Stimulated activated CD4-positive, alpha-beta T cell treated with anti-CD3 and anti-CD28 coated beads, TNF-alpha, amount 100 ng/mL, for 24 hours (primary cell): ENCODE measurements around the gene WDR46.
A peak's percentile ranks its signal among the peaks of the same experiment; 100 is the strongest.

ENCODE experiments used
- DNase-seq, 3 experiments: peaks; one replicate each; pipeline ENCODE4 v3.0.0-alpha.2; 2020; ENCODE audit warnings: low read depth in 3 of 3

WDR46 gene, protein sequence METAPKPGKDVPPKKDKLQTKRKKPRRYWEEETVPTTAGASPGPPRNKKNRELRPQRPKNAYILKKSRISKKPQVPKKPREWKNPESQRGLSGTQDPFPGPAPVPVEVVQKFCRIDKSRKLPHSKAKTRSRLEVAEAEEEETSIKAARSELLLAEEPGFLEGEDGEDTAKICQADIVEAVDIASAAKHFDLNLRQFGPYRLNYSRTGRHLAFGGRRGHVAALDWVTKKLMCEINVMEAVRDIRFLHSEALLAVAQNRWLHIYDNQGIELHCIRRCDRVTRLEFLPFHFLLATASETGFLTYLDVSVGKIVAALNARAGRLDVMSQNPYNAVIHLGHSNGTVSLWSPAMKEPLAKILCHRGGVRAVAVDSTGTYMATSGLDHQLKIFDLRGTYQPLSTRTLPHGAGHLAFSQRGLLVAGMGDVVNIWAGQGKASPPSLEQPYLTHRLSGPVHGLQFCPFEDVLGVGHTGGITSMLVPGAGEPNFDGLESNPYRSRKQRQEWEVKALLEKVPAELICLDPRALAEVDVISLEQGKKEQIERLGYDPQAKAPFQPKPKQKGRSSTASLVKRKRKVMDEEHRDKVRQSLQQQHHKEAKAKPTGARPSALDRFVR

DNA sequence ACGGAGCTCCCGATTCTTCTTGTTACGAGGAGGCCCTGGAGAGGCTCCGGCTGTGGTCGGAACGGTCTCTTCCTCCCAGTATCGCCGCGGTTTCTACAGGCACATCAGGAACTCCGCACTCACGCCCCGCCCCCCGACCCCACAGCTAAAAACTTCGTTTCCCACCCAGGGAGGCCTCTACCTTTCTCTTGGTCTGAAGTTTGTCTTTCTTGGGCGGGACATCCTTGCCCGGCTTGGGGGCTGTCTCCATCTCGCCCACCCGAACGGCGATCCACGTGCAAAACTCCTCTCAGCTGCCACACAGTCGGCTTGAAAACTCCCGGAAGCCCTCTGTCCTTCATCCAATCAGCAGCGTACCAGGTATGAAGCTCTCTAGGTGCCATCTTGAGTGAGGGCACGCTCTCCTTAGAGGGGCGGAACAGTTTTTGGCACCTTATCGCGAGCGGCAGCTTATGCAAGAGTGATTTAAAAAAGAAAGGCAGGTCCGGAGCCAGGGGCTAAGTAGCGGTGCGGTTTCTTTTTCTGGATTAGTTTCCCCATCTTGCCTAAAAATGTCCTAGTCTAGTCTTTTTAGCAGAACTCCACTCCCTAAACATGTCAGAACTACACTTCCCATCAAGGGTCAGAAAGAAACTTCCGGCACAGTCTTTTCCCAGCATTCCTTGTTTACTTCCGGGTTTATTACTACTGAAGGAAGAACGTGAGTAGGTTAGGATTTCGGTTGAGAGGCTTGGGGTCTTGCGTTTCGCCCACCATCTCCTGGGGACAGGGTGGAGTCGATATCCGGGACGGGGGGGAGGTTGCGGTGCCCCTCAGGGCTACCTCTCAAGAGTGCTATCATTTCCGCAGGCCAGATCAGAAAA lies at the start of gene WDR46, which contains the start of gene PFDN6:
Gene WDR46, minus strand, starts transcription at position 319 of the 863 bp plus-strand sequence. Its CDS starts 69 bp downstream, at position 250.
Gene PFDN6, plus strand, starts transcription at position 681 of the 863 bp plus-strand sequence. CDS start 256 bp downstream, outside the sequence.
- peak; percentile 58 to 75 (median 69) for DNase-seq

DNA sequence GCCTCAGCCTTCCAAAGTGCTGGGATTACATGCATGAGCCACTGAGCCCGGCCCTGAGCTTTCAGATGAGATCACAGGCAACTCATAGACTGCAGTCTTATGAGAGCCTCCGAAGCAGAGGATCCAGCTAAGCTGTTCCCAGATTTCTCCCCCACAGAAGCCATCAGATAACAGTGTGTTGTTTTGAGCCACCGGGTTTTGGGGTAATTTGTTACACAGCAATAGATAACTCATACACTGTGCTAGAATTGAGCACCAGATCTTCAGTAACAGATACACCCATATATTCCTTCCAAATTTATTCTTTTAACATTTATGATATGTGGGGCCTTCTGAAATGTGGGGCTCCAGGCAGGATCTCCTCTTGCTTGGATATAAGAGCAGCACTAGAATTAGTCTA lies 47.5 kb upstream of the WDR46 start:
- no peak for DNase-seq

DNA sequence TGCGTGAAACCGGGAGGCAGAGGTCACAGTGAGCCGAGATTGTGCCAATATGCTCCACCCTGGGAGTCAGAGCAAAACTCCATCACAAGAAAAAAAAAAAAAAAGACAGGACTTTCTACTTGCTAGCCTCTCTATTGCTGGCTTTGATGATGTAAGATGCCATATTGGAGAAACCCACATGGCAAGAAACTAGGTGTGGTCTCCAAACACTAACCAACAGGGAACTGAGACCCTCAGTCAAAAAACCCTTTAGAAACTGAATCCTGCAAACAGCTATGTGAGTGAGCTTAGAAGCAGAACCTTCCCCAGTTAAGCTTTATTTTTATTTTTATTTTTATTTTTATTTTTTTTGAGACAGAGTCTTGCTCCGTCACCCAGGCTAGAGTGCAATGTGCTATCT lies 46.9 kb upstream of the WDR46 start:
- DNase-seq, result no peak

DNA sequence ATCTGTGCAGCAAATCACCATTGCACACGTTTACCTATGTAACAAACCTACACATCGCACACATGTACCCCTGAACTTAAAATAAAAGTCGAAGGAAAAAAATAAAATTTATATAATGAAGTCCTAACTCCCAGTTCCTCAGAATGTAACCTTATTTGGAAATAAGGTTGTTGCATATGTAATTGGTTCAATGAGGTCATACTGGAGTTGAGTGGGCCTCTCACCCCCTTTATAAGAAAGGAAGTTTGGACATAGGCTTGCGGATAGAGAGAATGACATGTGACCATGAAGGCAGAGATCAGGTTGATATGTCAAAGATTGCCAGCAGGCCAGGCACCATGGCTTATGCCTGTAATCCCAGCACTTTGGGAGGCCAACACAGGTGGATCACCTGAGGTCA lies 44.6 kb upstream of the WDR46 start:
- no peak for DNase-seq

DNA sequence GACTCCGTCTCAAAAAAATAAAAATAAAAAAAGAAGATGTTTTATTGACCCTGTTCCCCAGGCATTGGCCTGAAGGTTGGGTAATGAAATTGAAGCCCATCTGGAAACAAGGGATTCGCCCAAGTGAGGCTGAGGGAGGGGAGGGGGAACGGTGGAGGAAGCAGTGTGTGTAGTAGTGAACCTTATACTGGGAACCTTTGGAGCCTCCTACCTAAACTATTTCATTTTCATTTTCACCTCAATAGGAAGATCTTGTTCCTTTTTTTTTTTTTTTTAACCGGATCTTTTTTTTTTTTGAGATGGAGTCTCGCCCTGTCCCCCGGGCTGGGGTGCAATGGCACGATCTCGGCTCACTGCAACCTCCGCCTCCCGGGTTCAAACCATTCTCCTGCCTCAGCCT lies 41.7 kb upstream of the WDR46 start:
- DNase-seq, result no peak

DNA sequence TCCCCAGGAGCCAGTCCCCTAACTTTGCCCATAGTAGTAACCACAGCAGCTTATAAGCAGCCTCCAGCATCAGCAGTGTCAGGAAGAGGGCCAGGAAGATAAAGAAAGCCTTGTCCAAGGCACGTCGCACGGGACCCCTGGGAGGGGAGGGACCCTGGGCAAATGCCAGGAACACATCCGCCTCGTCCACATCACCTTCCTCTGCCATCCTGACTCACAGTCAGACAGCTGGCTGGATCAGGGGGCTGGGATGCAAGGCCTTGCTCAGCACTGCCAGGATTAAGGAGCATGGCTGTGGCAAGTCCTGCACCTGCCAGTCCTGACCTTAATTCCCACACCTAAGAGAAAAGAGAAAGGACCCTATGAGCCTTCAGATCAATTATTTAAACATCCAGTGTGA lies 40.0 kb upstream of the WDR46 start:
- DNase-seq, result no peak

DNA sequence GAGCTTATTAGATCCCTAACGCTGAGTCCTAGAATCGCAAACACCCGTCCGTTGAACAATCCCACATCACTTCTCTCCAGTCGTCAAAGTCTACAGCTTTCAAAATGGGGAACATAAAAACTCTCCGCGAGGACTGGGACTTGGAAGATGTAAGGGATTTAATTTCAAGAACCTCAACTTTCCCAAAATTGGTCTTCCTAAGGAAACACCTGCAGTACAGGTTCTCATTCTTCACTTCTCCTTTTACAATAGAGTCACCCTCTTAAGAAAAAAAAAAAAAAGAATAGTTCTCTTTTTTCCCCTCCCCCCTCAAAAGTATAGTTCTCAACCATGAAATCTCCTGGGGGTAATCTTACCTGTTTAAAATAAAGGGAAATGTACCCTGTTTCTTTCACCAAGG lies 35.1 kb upstream of the WDR46 start:
- no peak for DNase-seq

DNA sequence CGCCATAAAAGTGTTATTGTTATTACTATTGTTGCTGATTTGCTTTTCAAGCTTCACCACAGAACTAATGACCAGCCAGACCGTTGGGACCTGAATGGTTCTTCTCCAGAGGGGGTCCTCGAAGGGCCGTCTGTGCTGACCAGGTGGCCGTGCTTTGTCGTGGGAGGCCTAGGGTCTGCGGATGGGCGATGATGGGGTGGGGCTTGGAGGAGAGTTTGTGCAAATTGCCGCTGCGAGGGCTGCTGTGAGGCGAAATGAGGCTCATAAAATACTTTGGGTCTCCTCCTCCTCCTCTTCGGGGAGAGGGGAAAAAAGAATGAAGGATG lies 34.5 kb upstream of the WDR46 start:
- no peak for DNase-seq

DNA sequence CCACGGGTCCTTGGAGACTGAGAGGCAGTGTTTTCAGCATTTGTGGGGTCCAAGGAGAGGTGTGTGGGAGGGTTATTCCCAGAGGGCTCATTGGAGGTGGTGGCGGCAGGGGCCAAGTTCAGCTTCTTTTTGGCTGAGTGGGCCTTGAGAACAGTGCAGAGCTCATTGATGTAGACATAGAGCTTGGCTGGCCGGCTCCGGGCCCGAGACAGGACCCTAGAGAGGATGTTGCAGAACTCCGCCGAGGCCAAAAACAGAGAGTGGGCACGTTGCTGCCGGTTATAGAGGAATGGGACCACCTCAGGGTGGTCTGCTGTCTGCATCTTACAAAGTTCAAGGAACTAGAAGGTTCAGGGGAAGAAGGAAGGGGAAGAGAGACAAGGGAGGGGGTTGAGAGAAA lies 32.2 kb upstream of the WDR46 start:
- no peak for DNase-seq

DNA sequence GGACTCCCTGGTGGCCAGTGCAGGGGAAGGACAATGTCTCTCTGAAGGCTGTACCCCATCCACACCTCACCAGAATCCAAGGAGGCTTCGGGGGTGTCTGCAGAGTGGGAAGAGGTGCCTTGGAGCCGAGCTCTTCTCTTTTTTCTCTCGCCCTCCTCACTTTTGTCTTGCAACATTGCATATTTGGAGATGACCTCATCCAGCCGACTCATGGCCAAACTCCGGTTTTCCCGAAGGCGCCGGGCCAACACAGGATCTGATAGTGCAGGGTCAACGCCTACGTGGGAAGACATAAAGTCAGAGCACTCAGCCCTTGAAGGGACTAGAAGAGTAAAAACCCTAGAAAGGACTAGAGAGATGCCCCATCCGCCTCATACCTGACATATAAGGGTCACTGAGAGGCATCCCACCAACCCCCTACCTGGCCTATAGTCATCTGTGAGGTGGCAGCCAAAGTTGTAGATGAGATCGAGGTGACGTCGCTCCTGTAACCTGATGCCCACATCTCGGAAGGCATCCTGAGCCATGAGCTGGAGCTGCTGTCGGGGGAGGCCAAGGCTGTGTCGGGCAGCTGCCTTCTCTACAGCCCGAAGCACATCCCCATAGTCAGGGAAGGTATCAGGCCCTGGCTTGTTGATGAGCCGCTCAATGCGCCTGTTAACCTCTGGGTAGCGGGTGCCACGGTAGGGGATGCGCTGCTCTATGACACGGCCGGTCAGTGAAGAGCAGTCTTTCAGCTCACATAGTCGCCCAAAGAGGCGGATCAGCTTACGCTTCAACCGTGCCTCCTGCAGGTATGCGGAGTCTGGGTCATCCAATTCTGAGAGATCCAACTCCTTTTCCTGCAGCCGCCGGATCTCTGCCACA lies 31.5 kb upstream of the WDR46 start:
- DNase-seq, result no peak

DNA sequence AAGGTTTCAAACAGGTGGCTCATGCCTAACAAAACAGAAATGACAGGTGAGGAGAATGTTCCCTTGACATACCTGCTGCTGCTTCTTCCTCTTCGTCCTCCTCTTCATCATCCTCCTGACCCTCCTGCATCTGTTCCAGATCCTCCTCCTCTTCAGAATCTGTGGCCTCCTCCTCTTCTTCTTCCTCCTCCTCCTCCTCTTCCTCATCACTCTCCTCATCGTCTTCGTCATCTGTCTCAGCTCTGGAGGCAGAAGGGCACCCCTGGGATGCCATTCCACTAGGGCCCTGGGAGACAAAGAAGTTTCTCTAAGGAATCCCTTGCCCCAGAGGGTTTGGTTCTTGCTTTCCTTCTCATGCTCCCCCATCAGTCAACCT lies 30.9 kb upstream of the WDR46 start:
- no peak for DNase-seq

DNA sequence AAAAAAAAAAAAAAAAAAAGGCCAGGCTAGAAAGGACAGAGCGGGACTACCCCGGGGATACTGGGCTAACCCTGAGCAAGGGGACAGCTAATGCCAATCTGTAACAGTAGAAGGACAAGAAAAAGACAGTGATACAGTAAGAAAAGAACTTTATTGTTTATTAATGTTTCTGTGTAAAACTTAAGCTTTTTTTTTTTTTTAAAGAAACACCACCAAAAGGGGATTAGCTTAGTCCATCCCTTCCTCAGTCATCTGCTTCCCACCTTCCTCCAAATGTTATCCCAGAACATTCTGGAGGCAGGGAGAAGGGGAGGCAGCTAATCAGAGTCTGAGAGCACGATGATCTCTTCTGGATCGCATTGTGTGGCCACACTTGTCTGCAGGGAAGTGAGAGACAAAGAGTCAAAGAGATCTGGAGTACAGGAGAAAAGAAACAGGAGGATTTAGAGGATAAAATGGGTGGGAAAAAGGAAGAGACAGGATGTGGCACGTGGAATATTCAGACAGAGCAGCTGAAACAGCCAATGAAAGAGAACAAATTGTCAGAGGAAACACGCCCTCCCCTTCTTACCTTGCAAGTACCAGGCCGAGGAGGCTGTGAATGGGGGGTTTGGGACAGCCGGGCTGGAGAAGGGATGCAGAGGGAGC lies 29.5 kb upstream of the WDR46 start:
- DNase-seq, result no peak

DNA sequence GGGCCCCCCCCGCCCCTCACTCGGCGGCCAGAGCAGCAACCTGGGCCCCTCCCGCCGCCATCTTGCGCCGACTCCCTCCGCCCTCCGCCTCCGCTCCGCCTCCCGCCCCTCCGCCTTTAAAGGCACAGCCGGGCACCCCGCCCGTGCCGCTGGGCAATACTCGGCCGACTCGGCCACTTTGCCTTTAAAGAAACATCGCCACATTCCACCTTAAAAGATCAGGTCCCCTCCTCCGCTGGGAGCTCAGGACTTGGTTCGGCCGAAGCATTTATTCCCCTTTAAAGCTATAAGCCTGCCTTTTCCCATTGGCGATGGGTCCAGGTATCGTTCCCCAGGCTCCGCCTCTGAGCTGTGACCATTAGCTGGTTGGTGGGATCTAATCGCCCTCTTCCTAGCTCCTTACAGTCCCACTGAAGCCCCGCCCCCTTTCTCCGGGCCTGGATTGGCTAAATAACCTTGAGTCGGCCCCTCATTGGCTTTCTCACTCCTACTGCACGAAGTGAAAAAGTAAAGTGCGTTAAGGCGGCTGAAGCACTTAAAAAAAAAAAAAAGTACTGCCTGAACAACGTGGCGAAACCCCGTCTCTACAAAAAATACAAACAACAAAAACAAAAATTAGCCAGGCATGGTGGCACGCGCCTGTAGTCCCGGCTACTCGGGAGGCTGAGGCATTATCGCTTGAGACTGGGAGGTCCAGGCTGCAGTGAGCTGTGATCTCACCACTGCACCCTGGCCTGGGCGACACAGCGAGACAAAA lies 28.8 kb upstream of the WDR46 start, which contains the start of gene ZBTB22:
Gene ZBTB22, minus strand, starts transcription at position 76 of the 757 bp plus-strand sequence. CDS start 828 bp downstream, outside the sequence.
- peak; percentile 88 to 96 (median 92) for DNase-seq

DNA sequence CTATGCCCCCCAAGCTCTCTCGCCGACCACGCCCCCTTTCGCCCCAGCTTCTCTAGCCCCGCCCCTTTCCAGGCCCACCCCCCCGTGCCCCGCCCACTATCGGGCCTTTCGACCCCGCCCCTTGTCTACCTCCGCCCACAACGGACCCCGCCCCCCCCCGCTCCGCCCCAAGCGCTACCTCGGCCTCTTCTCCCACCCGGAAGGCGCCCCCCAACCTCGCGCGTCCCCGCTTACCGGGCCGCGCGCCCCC lies 28.3 kb upstream of the WDR46 start:
- DNase-seq, result no peak

DNA sequence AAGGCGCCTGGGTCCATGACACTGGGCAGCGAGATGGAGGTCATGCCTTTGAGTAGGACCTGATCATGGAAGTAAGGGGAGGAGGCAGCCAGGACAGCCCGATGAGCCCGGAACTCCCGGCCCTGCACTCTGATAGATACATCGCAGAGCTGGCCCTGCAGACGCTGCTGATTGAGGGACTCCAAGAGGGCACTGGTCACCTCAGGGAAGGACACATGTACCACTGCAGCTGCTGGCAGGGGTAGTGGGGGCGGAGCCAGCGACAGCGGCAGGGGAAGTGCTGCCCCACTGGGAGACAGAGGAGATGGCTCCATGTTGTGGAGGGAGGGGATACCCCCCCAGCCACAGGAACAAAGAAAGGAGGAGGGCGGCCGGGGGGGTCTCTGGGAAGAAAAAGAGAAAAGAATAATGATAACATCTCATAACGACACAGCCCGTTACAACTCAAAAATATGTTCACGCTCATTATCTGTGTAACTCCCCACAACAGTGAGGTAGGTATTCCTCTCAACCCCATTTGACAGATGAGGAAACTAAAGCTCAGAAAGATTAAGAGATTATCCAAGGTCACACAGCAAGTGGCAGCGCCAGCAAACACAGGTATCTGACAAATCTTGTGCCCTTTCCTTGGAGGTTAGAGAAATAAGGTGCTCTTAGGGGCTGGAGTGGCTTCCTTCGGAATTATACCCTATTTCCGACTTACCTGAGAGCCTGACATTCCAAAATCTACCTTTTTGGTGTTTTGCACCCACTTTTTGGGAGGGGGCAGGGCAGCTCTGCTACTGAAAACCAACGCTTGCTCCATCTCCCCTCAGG lies 27.8 kb upstream of the WDR46 start:
- DNase-seq, result no peak

DNA sequence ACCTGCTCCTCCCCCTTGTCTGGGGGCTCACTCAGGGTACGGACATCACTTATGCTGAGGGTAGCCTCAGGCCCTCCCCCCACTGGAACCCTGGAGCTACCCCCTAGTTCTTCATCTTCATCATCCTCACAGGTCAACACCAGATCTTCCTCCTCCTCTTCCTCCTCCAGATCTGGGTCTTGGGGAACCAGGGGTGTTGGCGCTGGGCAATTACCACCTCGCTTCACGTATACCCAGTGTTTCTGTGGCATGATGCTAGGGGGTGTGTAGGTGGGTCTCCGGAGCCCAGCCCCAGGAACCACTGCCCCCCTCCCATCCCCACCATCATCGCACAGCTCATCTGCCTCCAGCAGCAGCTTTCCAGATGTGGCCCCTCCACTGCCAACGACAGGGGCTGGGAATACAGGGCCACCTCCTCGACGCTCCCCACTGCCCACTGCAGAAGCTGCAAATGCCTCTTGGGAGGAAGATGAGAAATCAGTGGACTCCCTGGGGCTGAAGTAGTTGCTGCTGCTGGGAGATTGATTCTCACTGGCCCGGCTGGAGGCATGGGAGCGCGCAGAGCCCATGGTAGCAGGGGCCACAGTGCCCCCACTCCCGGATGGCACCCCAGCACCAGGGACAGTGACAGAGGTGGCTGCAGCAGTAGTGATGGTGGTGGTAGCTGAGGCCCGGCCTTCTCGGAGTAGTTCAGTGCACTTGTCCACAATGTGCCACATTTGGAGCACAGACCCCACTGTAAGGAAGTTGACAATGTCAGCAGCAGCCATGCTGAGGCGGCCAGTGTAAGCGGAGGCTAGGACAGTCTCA lies 27.0 kb upstream of the WDR46 start:
- no peak for DNase-seq

DNA sequence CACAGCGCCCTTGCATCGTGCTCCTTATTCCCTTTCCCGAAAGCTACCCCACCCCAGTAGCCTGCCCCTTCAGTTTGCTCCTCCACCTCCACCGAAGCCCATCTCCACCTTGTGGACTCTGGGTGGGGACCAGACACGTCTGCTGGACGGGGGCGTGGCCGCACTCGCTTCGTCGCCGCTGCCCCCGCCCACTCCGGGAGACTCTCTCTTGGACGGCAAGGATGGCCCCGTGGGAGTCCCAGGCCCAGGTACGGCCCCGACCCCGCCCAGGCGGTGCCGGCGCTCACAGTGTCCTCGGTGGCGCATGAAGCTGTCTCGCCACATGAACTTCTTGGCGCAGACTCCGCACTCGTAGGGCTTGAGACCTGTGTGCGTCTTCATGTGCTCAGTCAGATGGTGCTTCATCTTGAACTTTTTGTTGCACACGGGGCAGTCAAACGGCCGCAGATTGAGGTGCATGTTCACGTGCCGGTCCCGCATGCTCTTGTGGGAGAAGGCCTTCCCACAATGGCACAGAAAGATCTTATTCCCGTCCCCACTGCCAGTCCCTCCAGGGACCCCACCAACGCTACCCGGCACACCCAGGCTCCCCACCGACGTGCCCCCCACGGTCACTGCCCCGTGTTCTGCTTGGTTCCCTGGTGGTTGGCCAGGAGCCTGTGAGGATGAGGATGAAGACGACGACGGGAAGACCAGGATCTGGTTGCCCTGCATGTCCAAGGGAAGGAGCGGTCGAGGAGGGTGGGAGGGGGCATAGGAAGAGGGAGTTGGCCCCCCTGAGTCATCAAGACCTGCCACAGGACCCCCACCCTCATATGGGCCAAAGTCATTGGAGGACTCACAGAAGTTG lies 26.1 kb upstream of the WDR46 start:
- DNase-seq, result no peak

DNA sequence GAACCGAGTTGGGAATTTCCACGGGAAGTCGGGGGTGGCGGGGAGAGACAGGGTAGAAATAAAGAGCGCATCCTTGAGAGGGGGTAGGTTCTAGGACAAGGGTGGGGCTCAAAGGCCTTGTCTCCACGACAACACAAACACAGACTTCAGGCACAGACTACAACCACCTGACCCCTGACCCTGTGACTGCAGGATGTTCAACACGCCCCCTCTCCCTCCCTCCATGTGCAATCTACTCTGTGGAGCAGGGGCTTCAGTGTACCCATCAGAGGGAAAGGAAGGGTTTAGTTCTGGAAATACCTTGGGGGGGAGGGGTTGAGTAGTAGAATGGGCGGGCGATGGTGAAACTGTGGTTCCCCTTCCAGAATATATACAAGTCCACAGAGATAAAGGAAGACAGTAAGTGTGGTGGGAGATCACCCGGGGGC lies 25.5 kb upstream of the WDR46 start:
- DNase-seq, result peak in 2 of 3 experiments; percentile 29 to 52
